Neural cell (in vitro differentiated cells): ENCODE measurements around the gene MSX2.

ENCODE experiments used
- CTCF ChIP-seq: fragments of 450-650 bp; IDR thresholded peaks from 2 replicates; pipeline ENCODE4 v1.5.1; 2014; ENCODE audit warnings: antibody characterized with exemption, mild to moderate bottlenecking, moderate library complexity; ENCODE audit not compliant: poor library complexity, severe bottlenecking
- POLR2AphosphoS5 ChIP-seq: IDR thresholded peaks from 2 replicates; pipeline ENCODE4 v1.6.1; 2012

GRCh38 chr5:174721530-174722432, 2.6 kb upstream of the MSX2 start:
- TF ChIP-seq CTCF (no peak), POLR2AphosphoS5 (no peak)
